ENCODE data around the gene CKB. TPM values are rescaled to one million over a fixed set of nuclear protein-coding genes. Genes with fewer than 3 reads are reported as not detected.
"Not testable (repeated sequence)": the region's sequence is repeated elsewhere in the genome, so short reads cannot be mapped to it uniquely, and the experiment has no call there.

CKB gene
- total RNA-seq, 1 experiment from 2014 or later, result 25.2 TPM

- in situ Hi-C loops (cut with HindIII; ENCODE audit: low pct_unique_long_range_greater_than_20kb, low sequenced_read_pairs), result no loop called here
- no peak for DNase-seq (ENCODE audit: low read depth)
These were observed 2.8 kb downstream of the CKB start for GRCh38 chr14:103519837-103520212.

GRCh38 chr14:103519043-103519836, 3.4 kb downstream of the CKB start:
- in situ Hi-C loops (cut with HindIII; ENCODE audit: low pct_unique_long_range_greater_than_20kb, low sequenced_read_pairs), result no loop called here
- no peak for DNase-seq (ENCODE audit: low read depth)

GRCh38 chr14:103518422-103519042, 4.1 kb downstream of the CKB start:
- in situ Hi-C loops (cut with HindIII; ENCODE audit: low pct_unique_long_range_greater_than_20kb, low sequenced_read_pairs), result no loop called here
- DNase-seq (ENCODE audit: low read depth), result no peak

- in situ Hi-C loops (cut with HindIII; ENCODE audit: low pct_unique_long_range_greater_than_20kb, low sequenced_read_pairs), result no loop called here
- DNase-seq (ENCODE audit: low read depth), result no peak
These were observed 4.8 kb downstream of the CKB start for GRCh38 chr14:103517721-103518421.

- in situ Hi-C loops (cut with HindIII; ENCODE audit: low pct_unique_long_range_greater_than_20kb, low sequenced_read_pairs), result no loop called here
- DNase-seq (ENCODE audit: low read depth), result no peak
These were observed 5.5 kb downstream of the CKB start for GRCh38 chr14:103517174-103517566.

DNA sequence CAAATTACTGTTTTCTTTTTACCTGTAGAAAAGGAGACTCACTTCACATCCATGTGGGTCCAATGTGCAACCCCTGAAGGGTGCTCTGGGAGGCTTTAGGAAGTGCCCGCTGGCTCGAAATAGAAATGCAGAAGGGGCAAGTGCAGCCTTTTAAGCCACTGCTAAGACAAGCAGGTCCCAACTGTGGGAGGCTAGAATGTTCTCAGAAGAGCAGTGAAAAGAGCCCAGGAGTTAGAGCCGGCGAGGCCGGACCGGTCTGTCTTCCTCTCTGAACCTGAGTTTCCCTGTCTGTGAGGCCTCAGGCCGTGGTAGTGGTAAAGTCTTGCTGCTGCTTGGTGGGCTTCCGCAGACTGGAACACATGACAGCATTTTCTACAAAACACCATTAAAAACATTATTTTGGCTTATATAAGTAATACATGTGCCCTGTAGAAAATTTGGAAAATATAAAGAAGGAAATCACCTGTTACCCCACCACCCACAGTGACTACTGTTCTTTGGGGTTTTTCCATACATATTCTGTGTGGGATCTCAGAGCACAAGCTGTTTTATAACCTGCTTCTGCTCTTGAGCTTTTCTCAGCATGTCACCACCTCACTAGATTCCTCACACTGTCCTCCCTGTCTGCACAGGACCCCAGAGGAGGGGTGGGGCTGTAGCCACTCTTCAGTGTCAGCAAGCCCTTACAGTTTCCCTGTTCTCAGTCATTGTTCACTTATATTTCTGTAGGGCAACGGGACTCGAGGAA, 6.0 kb downstream of the CKB start:
- in situ Hi-C loops (cut with HindIII; ENCODE audit: low pct_unique_long_range_greater_than_20kb, low sequenced_read_pairs), result no loop called here
- DNase-seq (ENCODE audit: low read depth), result no peak

GRCh38 chr14:103514596-103515421, 7.8 kb downstream of the CKB start:
- in situ Hi-C loops (cut with HindIII; ENCODE audit: low pct_unique_long_range_greater_than_20kb, low sequenced_read_pairs), result no loop called here
- DNase-seq (ENCODE audit: low read depth), result no peak

DNA sequence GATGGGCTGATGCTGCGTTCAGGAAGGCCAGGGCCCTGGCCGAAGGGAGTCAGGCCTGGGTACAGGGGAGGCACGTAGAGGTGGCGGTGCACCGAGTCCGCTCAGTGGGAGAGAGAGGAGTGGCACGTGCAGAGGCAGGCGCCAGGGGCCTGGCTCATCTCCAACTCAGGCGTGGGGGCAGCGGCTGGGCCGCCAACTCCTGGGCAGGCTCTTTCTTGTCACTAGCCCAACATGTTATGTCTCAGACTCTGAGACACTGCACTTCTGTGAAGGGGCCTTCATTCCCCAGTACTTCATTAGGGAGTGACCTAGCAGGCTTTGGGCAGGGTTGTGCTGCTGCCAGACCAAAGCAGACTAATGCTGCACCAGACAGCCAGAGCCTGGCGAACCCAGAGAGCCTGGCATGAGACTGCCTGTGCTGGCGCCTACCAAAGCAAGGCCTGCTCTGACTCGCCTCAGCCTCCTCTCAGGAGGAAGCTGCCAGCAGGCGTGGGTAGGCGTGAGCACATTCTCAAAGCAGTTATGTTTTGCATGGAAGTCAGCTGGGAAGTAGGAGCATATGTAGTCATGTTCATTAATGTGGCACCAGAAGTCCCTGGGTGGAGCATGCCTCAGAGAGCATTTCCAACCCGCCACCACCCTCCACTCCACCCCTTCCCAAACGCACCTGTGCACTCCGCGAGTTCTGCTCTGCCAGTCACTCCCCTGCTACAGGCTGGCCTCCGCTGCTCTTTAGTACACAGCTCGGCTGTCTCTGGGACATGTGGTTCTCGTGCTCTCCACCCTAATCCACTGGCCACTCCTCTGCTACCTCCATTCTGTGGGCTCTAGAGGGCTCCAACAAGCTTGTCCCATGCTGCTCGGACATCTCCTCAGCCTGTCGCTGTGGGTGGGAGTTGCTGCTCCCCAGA, 9.7 kb downstream of the CKB start:
- in situ Hi-C loops (cut with HindIII; ENCODE audit: low pct_unique_long_range_greater_than_20kb, low sequenced_read_pairs), result no loop called here
- DNase-seq (ENCODE audit: low read depth), result no peak

DNA sequence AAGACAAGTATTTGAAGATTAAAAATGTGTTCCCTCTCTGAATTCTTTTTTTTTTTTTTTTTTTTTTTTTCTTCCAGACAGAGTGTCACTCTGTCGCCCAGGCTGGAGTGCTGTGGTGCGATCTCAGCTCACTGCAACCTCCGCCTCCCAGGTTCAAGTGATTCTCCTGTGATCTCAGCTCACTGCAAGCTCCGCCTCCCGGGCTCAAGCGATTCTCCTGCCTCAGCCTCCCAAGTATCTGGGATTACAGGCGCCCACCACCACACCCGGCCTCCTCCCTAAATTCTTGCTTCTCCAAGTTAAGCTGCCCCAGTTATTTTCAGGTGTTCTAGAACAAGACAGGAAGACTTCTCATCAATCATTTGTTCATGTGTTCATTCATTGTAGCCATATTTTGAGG, 10.4 kb downstream of the CKB start:
- in situ Hi-C loops (cut with HindIII; ENCODE audit: low pct_unique_long_range_greater_than_20kb, low sequenced_read_pairs); DNase-seq (ENCODE audit: low read depth): not testable (repeated sequence)

GRCh38 chr14:103510724-103511693, 11.6 kb downstream of the CKB start:
- no peak for DNase-seq (ENCODE audit: low read depth)
- in situ Hi-C loops (cut with HindIII; ENCODE audit: low pct_unique_long_range_greater_than_20kb, low sequenced_read_pairs), result no loop called here

DNA sequence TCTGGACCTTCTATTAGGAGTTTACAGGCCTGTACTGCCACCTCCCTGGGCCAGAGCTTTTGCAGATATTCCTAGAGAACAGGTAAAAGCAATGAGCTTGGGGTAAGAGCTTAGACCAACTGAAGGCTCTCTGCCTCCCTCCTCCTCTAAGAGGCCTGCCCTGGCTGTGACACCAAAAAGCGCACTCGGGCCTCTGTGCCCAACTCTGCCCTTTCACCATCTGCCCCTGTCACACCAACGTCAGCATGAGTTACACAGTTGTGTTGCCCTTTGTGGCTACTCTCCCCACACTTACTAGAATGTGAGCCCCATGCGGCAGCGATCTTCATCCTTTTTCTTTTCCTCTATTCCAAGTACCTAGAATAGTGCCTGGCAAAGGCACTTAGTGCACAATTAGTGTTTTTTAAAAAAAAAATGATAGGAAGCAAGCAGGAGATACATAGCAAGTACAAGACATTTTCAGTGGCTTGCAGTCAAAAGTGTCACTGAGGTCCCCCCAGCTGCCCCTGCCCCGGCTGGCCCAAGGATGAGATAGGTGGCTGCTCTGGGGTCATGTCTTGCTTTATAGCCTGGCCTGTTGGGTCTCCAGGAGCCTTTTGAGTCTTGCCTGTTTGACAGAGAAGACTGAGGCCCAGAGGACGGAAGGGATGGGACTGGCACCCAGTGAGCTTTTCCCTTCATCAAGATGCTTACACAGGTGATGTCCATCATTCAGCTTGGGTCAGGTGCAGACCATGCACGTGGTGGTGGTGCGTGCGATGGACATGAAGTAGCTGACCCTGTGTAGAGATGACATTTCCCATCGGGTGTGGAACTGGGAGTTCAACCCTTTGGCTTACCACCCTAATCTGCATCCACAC, 12.5 kb downstream of the CKB start:
- DNase-seq (ENCODE audit: low read depth), result no peak
- in situ Hi-C loops (cut with HindIII; ENCODE audit: low pct_unique_long_range_greater_than_20kb, low sequenced_read_pairs), result no loop called here

GRCh38 chr14:103508521-103509329, 13.9 kb downstream of the CKB start:
- in situ Hi-C loops (cut with HindIII; ENCODE audit: low pct_unique_long_range_greater_than_20kb, low sequenced_read_pairs), result no loop called here

DNA sequence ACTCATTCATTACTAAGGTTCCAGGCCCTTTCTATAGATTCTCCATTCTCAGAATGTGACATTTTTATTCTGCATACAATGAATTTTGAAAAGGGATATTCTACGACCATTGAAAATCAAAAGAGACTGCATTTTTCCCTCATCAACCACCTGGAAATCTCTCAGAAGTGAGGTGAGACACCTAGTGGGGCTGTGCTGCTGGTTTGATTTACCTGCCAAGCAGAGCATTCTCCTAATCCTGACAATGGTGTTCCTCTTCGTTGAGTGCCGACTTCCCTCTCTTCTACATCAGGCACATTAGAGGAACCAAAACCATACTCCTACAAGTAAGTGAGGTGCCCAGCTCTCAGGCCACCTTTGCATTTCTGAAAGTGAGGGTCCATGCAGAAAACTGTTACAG, 14.9 kb downstream of the CKB start:
- in situ Hi-C loops (cut with HindIII; ENCODE audit: low pct_unique_long_range_greater_than_20kb, low sequenced_read_pairs), result no loop called here
- DNase-seq (ENCODE audit: low read depth), result no peak

More at GRCh38 chr14:103508521-103509329, 13.9 kb downstream of the CKB start:
- DNase-seq (ENCODE audit: low read depth), result no peak

- in situ Hi-C loops (cut with HindIII; ENCODE audit: low pct_unique_long_range_greater_than_20kb, low sequenced_read_pairs), result no loop called here
- no peak for DNase-seq (ENCODE audit: low read depth)
These were observed 17.6 kb downstream of the CKB start for GRCh38 chr14:103504991-103505565.

Data from Caki2 (cell line).